Natural killer cell (primary cell): ENCODE measurements around the gene CA12. TPM values are rescaled to one million over a fixed set of nuclear protein-coding genes. Genes with fewer than 3 reads are reported as not detected.

Source experiments
- ATAC-seq, 3 donors: fragments of 150-1000 bp in 2 of 3; fragments of 200-7000 bp in 1 of 3; cut with Tn5 transposase; 1 replicate in 1 of 3; 2 replicates in 2 of 3; pipeline ENCODE4 v1.10.0; 2021; ENCODE audit warnings: mild to moderate bottlenecking in 2 of 3, moderate library complexity in 2 of 3
- DNase-seq, 2 donors: peaks; one replicate each; pipeline versions ENCODE4 v3.0.0 to v3.0.0-alpha.2; 2013 to 2021; ENCODE audit warnings: mixed read lengths in 1 of 2
- H3K27ac ChIP-seq: one replicate; pipeline ENCODE4 v1.5.1; 2013; ENCODE audit warnings: mild to moderate bottlenecking, low read length
- H3K27me3 ChIP-seq: one replicate; pipeline ENCODE4 v1.6.1; 2013; ENCODE audit warnings: low read length; ENCODE audit not compliant: control insufficient read depth, insufficient read depth
- H3K36me3 ChIP-seq: one replicate; pipeline ENCODE4 v1.6.1; 2013; ENCODE audit warnings: low read length; ENCODE audit not compliant: control insufficient read depth, insufficient read depth
- H3K4me1 ChIP-seq: one replicate; pipeline ENCODE4 v1.6.1; 2013; ENCODE audit warnings: low read length; ENCODE audit not compliant: control insufficient read depth, insufficient read depth
- H3K4me3 ChIP-seq: one replicate; pipeline ENCODE4 v1.5.1; 2013; ENCODE audit warnings: low read length
- H3K9me3 ChIP-seq: one replicate; pipeline ENCODE4 v1.6.1; 2013; ENCODE audit warnings: low read length; ENCODE audit not compliant: control insufficient read depth, insufficient read depth
- H3K27ac Mint-ChIP-seq, 2 donors: one replicate each; pipeline ENCODE4 v1.8.0; 2022; ENCODE audit warnings: mild to moderate bottlenecking in 2 of 2, mixed read lengths in 2 of 2, moderate library complexity in 1 of 2
- H3K27me3 Mint-ChIP-seq, 2 donors: one replicate each; pipeline ENCODE4 v1.8.0; 2022; ENCODE audit warnings: low read depth in 2 of 2, mixed read lengths in 2 of 2
- H3K36me3 Mint-ChIP-seq: one replicate; pipeline ENCODE4 v1.8.0; 2022; ENCODE audit warnings: mixed read lengths
- H3K4me1 Mint-ChIP-seq, 2 donors: one replicate each; pipeline ENCODE4 v1.8.0; 2022; ENCODE audit warnings: mixed read lengths in 2 of 2
- H3K4me3 Mint-ChIP-seq: one replicate; pipeline ENCODE4 v1.8.0; 2022; ENCODE audit warnings: mild to moderate bottlenecking, moderate library complexity, mixed read lengths
- H3K9me3 Mint-ChIP-seq, 2 donors: one replicate each; pipeline ENCODE4 v1.8.0; 2022; ENCODE audit warnings: mixed read lengths in 2 of 2
- WGBS: methylation state at CpG from one replicate; pipeline ENCODE4 v1.1.7; 2013; ENCODE audit warnings: missing lambda C conversion rate; ENCODE audit not compliant: insufficient coverage; 5-methylcytosine and 5-hydroxymethylcytosine counted together
- intact Hi-C: fragments of 100-400 bp; cut with micrococcal nuclease; formaldehyde crosslinking; loops from one replicate; pipeline ENCODE4 v1.14.2; 2022
- total RNA-seq, 4 donors: library from RNA; stranded (reverse); fragments of 120-200 nt in 1 of 4; gene quantifications; one replicate each; pipeline versions ENCODE4 v1.2.3 to v1.2.4, GENCODE V29; 2013 to 2022
- TF ChIP-seq, protein P1 (sequence below): fragments of 200-600 bp; IDR thresholded peaks from one replicate; pipeline ENCODE4 v1.8.0; 2022; ENCODE audit warnings: antibody characterized with exemption

The CA12 gene
- total RNA-seq, 3 donors from 2014 or later (not counting 1 experiment from before 2014, with no cell fraction given), result not detected

DNA sequence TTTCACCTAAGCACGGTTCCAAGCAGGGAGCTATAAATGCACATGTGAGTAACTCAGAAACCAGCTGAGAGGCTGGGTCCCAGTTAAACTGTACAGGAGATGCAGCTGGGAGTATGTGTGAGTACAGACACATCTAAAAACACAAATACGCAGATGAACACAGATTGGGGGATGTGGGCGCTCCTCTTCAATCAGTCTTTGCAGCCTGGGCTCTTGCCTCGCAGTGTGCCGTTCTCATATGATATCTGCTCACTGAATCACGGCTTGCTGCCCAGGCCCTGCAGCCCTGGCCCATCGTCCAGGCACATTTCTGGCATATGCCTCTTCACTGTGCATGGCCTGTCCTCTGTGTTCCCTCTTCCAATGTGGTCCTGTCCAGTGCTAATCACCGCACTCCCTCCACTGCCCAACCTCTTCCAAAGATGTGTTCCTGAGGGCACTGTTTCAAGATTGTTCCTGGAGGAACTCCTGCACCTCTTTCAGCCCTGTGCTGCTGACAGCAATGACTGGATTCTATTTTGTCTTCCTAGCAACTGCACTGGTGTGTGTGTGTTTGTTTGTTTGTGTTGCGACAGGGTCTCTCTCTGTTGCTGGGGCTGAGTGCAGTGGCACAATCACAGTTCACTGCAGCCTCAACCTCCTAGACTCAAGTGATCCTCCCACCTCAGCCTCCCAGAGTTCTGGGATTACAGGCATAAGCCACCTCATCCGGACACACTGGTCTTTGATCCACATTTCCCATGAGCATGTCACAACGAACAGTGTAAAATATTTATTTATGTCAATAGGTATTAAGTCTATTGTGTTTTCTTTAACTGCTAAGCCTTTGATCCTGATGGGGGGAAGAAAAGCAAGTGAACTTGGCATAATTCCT lies 17.0 kb downstream of the CA12 start:
- Histone ChIP-seq H3K9me3 (no peaks in the 10 kb centered on the region), H3K27me3 (no peaks in the 10 kb centered on the region), H3K4me3 (no peak overlapping the region), H3K4me1 (peaks cover 7% of the 10 kb centered on the region), H3K36me3 (no peaks in the 10 kb centered on the region), H3K27ac (no peak overlapping the region)
- H3K4me3 Mint-ChIP-seq, result no peak overlapping the region
- no peak for ATAC-seq
- H3K4me1 Mint-ChIP-seq, result no peaks in the 10 kb centered on the region
- no peaks in the 10 kb centered on the region for H3K9me3 Mint-ChIP-seq
- intact Hi-C loops, result no loop called here
- 91% methylated on average over 10 of the region's 11 CpGs for WGBS
- H3K36me3 Mint-ChIP-seq, result no peaks in the 10 kb centered on the region
- TF ChIP-seq, protein P1, sequence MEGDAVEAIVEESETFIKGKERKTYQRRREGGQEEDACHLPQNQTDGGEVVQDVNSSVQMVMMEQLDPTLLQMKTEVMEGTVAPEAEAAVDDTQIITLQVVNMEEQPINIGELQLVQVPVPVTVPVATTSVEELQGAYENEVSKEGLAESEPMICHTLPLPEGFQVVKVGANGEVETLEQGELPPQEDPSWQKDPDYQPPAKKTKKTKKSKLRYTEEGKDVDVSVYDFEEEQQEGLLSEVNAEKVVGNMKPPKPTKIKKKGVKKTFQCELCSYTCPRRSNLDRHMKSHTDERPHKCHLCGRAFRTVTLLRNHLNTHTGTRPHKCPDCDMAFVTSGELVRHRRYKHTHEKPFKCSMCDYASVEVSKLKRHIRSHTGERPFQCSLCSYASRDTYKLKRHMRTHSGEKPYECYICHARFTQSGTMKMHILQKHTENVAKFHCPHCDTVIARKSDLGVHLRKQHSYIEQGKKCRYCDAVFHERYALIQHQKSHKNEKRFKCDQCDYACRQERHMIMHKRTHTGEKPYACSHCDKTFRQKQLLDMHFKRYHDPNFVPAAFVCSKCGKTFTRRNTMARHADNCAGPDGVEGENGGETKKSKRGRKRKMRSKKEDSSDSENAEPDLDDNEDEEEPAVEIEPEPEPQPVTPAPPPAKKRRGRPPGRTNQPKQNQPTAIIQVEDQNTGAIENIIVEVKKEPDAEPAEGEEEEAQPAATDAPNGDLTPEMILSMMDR, result no peak
- H3K27me3 Mint-ChIP-seq, result peaks cover 0 to 7% of the 10 kb centered on the region in 2 donors
- DNase-seq, result no peak
- no peak overlapping the region for H3K27ac Mint-ChIP-seq

DNA sequence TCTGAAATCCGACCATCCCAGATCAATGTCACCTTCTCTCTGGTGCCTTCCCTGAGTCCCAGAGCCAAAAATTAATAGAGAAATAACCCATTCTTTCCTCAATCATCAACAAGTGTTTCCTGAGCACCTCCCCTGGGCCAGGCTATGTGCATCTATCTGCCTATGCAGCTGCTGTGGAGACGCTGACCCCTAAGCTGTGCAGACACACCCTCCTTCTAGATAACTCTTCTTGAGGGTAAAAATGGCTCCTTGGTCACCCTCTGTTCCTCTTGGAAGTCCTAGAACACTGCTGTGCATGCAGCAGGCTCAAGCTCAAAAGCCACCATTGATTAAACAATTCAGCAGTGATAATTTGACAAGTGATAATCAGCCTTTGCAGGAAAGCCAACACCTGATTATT lies 18.4 kb downstream of the CA12 start:
- Mint-ChIP-seq H3K27ac (no peak overlapping the region), H3K27me3 (peaks cover 0 to 14% of the 10 kb centered on the region in 2 donors), H3K4me1 (no peaks in the 10 kb centered on the region), H3K36me3 (no peaks in the 10 kb centered on the region), H3K4me3 (no peak overlapping the region), H3K9me3 (no peaks in the 10 kb centered on the region)
- H3K4me1 ChIP-seq, result peaks cover 7% of the 10 kb centered on the region
- H3K4me3 ChIP-seq, result no peak overlapping the region
- H3K27me3 ChIP-seq, result no peaks in the 10 kb centered on the region
- no peaks in the 10 kb centered on the region for H3K36me3 ChIP-seq
- H3K9me3 ChIP-seq, result no peaks in the 10 kb centered on the region
- no peak for ATAC-seq
- no peak for DNase-seq
- intact Hi-C loops, result no loop called here
- TF ChIP-seq, protein P1, result no peak
- WGBS, result 56% methylated on average over 2 of the region's 2 CpGs
- H3K27ac ChIP-seq, result no peak overlapping the region

DNA sequence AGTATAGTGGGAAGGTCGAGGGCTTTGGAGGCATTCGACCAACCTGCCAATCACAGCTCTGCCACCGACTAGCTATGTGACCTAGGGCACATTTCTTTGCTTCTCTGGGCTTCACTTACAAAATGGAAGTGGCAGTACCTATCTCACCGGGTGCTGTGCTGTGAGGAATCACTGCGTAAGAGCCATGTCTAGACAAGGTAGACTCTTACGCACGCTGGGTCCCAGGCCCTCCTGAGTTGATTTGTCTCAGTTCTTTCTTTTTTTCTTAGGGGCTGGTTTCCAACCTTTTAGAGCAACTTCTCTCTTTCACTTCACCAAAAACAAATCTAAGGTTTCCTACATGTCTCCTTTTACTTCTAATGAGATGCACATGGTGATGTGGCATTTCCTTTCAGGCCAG lies 18.8 kb downstream of the CA12 start:
- intact Hi-C loops, result no loop called here
- WGBS, result 82% methylated on average over 7 of the region's 7 CpGs
- Mint-ChIP-seq H3K27me3 (peaks cover 0 to 14% of the 10 kb centered on the region in 2 donors), H3K27ac (no peak overlapping the region), H3K4me1 (no peaks in the 10 kb centered on the region), H3K9me3 (no peaks in the 10 kb centered on the region), H3K36me3 (no peaks in the 10 kb centered on the region), H3K4me3 (no peak overlapping the region)
- H3K9me3 ChIP-seq, result no peaks in the 10 kb centered on the region
- no peaks in the 10 kb centered on the region for H3K27me3 ChIP-seq
- no peak for ATAC-seq
- TF ChIP-seq, protein P1, result no peak
- H3K4me3 ChIP-seq, result no peak overlapping the region
- H3K27ac ChIP-seq, result no peak overlapping the region
- H3K36me3 ChIP-seq, result no peaks in the 10 kb centered on the region
- no peak for DNase-seq
- H3K4me1 ChIP-seq, result peaks cover 7% of the 10 kb centered on the region

DNA sequence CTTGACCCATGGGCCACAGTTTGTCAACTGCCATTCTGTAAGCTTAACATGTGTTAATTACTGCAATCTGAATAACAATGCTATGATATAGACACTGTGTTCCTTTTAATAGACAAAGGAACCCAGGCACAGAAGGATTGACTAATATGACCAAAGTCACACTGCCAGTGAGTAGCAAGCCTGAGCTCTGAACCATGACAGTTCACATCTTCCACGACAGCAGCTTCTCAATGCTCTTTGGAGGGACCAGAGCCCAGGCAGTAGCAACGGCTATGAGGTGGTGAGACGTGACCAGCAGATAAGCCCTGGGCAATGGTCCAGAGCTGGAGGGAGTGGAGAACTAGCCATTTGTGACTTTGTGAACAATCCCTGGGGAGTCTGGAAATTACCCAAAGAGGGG lies 19.4 kb downstream of the CA12 start:
- no peaks in the 10 kb centered on the region for H3K36me3 ChIP-seq
- no peak overlapping the region for H3K4me3 ChIP-seq
- peaks cover 7% of the 10 kb centered on the region for H3K4me1 ChIP-seq
- H3K27ac ChIP-seq, result no peak overlapping the region
- Mint-ChIP-seq H3K27me3 (peaks cover 0 to 14% of the 10 kb centered on the region in 2 donors), H3K4me3 (no peak overlapping the region), H3K27ac (no peak overlapping the region), H3K9me3 (no peaks in the 10 kb centered on the region), H3K36me3 (no peaks in the 10 kb centered on the region), H3K4me1 (no peaks in the 10 kb centered on the region)
- ATAC-seq (no peak), DNase-seq (no peak)
- TF ChIP-seq, protein P1, result no peak
- intact Hi-C loops, result no loop called here
- 82% methylated on average over 3 of the region's 3 CpGs for WGBS
- H3K9me3 ChIP-seq, result no peaks in the 10 kb centered on the region
- H3K27me3 ChIP-seq, result no peaks in the 10 kb centered on the region
